Esophagus (tissue), 2 donors: ENCODE data around the gene CTNNA2. TPM values are rescaled to one million over a fixed set of nuclear protein-coding genes. Genes with fewer than 3 reads are reported as not detected.

Experiments
- H3K27ac ChIP-seq, 2 donors: one replicate each; pipeline ENCODE4 v1.5.1; 2013; ENCODE audit warnings: low read depth in 2 of 2, mild to moderate bottlenecking in 2 of 2, inconsistent platforms in 1 of 2, low read length in 1 of 2, moderate library complexity in 1 of 2
- H3K27me3 ChIP-seq, 2 donors: one replicate each; pipeline ENCODE4 v1.6.1; 2013; ENCODE audit warnings: low read length in 2 of 2, control low read depth in 1 of 2, mild to moderate bottlenecking in 1 of 2; ENCODE audit not compliant: insufficient read depth in 2 of 2, control insufficient read depth in 1 of 2
- H3K36me3 ChIP-seq, 2 donors: one replicate each; pipeline ENCODE4 v1.6.1; 2013; ENCODE audit warnings: low read length in 1 of 2; ENCODE audit not compliant: control insufficient read depth in 2 of 2, insufficient read depth in 2 of 2
- H3K4me1 ChIP-seq, 2 donors: one replicate each; pipeline ENCODE4 v1.6.1; 2013; ENCODE audit warnings: low read length in 1 of 2; ENCODE audit not compliant: control insufficient read depth in 2 of 2, insufficient read depth in 2 of 2
- H3K4me3 ChIP-seq, 2 donors: one replicate each; pipeline ENCODE4 v1.5.1; 2013; ENCODE audit warnings: low read length in 2 of 2, mild to moderate bottlenecking in 2 of 2, low read depth in 1 of 2, moderate library complexity in 1 of 2
- H3K9me3 ChIP-seq, 2 donors: one replicate each; pipeline ENCODE4 v1.6.1; 2013; ENCODE audit warnings: mild to moderate bottlenecking in 2 of 2, low read depth in 1 of 2, low read length in 1 of 2, moderate library complexity in 1 of 2; ENCODE audit not compliant: control insufficient read depth in 2 of 2, insufficient read depth in 1 of 2
- WGBS, 2 donors: extraction: QIAGEN DNeasy Blood & Tissue Kit; methylation state at CpG; one replicate each; pipeline ENCODE4 v1.1.7; 2013; 5-methylcytosine and 5-hydroxymethylcytosine counted together
- polyA plus RNA-seq, 2 donors: library from polyadenylated mRNA; stranded (reverse); fragments of 200-250 nt; gene quantifications; one replicate each; pipeline ENCODE4 v1.2.3, GENCODE V29; 2013
- donor health status: healthy with polysubstance abuse.
- donor health status: Bipolar disorder and iron deficiency.

Gene CTNNA2
- polyA plus RNA-seq, 2 donors: 0.02 TPM; not detected in 1

DNA sequence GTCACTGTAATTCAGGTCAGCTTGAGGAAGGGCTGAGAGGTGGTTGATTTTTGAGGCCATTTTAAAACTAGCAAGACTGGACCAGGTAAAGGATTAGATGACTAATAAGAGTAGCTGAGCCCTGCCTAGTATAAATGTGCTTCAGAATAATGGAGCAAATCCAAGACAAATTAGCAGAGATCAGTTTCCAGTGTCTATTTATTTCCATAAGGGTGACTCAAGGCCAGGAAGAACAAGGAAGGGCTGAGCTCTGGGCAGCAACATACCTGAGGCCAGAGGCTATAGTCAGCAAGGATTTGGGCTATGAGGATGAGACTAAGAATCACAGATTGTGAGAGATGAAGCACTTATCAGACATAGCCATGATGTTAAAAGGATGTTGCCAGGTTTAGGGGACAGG lies 1130.7 kb downstream of the CTNNA2 start:
- H3K9me3 ChIP-seq: no peaks in the 10 kb centered on the region
- no peaks in the 10 kb centered on the region for H3K36me3 ChIP-seq
- H3K27me3 ChIP-seq: no peaks in the 10 kb centered on the region
- no peak overlapping the region for H3K27ac ChIP-seq
- H3K4me3 ChIP-seq: no peak overlapping the region
- no peaks in the 10 kb centered on the region for H3K4me1 ChIP-seq

DNA sequence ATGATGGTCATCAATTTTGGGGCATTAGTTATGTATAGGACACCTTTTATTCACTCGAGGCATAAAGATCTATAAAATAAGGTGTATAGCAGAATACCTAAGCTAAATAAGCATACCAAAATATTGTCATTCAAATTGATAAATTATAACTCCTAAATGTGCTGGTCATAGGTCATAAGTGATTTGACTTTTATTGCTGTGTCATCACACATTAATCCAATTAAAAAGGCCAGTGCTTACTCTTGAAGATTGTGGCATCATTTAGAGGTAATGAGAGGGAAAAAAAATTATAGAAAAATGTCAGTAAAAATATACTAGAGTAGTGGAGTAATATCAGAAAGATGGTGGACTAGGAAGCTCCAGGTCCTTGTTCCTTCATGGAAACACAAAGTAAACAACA lies 1138.6 kb downstream of the CTNNA2 start:
- Histone ChIP-seq H3K9me3 (peaks cover 0 to 4% of the 10 kb centered on the region in 2 donors), H3K4me3 (no peak overlapping the region), H3K27ac (no peak overlapping the region), H3K4me1 (no peaks in the 10 kb centered on the region), H3K27me3 (no peaks in the 10 kb centered on the region), H3K36me3 (no peaks in the 10 kb centered on the region)
- 72 to 76% methylated on average over 1 of the region's 1 CpG for WGBS, 2 donors

DNA sequence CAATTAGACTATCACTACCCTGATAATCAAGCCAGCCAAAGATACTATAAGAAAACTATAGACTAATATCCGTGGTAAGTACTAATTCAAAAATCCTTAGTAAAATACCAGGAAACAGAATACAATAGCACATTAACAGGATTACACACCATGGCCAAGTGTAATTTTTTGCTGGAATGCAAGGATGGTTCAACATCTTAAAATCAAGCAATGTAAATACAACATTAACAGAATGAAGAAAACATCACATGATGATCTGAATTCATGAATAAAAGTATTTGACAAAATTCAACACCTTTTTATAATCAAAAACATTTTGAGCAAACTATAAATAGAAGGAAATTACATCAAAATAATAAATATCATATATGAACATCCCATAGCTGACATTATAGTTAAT lies 1142.4 kb downstream of the CTNNA2 start:
- WGBS, 2 donors: 90% methylated on average over 1 of the region's 1 CpG
- no peaks in the 10 kb centered on the region for H3K4me1 ChIP-seq

DNA sequence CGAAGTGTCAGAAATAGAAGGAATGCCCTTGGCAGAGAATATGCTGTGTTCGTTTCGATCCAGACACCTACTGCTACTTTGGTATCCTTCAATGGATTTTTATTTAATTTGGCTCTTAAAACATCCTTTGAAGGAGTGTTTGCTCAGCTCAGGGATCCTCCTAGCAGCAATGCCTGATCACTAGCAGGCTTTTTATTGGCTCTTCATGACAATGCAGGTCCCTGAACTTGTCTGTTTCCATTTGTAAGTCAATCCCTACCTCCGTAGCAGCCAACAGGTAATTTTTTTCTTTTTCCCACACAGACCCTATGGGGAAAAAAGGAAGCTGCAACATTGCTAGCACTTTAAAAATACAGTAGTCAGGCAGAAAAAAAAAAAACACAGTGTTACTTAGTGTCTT lies 1157.9 kb downstream of the CTNNA2 start:
- H3K36me3 ChIP-seq: no peaks in the 10 kb centered on the region
- no peak overlapping the region for H3K4me3 ChIP-seq
- H3K27me3 ChIP-seq: no peaks in the 10 kb centered on the region
- H3K27ac ChIP-seq: no peak overlapping the region
- no peaks in the 10 kb centered on the region for H3K4me1 ChIP-seq
- 44 to 56% methylated on average over 4 of the region's 4 CpGs for WGBS, 2 donors
- no peaks in the 10 kb centered on the region for H3K9me3 ChIP-seq

More for the DNA sequence above, 1142.4 kb downstream of the CTNNA2 start:
- H3K36me3 ChIP-seq: no peaks in the 10 kb centered on the region
- H3K27ac ChIP-seq: no peak overlapping the region
- H3K27me3 ChIP-seq: no peaks in the 10 kb centered on the region
- peaks cover 0 to 4% of the 10 kb centered on the region in 2 donors for H3K9me3 ChIP-seq
- no peak overlapping the region for H3K4me3 ChIP-seq

DNA sequence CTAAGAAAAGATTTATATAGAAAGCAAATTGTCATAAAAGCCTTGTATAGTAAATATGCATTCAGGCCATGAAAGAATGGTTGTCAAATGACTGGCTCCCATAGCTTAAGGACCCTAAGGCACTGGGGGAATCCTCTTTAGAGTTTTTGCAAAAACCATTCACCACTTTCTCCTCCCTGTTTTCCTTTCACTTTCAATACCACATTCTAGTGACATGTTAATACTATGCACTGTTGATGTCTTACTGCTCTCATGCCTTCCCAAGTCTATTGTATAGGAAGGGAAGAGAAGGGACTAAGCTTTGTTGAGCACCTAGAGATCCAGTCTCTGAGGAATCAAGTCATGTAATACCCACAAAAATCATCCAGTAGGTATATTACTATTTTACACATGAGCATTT lies 1174.7 kb downstream of the CTNNA2 start:
- Histone ChIP-seq H3K36me3 (no peaks in the 10 kb centered on the region), H3K27me3 (no peaks in the 10 kb centered on the region), H3K27ac (no peak overlapping the region), H3K4me3 (no peak overlapping the region), H3K9me3 (peaks cover 2 to 4% of the 10 kb centered on the region in 2 donors), H3K4me1 (no peaks in the 10 kb centered on the region)

DNA sequence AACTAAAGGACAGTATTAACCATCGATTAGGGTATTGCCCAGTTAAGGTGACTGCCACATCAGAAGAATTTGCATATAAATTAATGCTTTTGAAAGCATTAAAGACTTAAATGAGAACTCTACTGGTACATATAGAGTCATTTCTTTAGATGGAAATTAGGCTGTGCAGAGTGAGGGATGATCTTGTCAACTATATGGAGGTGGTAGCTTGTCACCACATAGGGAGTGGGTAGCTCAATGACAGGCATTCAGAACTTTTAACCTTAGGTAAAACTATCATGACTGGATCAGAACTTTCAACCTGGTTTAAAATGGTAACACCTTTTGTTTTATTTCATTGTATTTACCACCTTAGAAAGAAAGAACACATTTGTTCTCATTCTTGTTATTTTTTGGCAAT lies 1176.3 kb downstream of the CTNNA2 start:
- Histone ChIP-seq H3K27me3 (no peaks in the 10 kb centered on the region), H3K36me3 (no peaks in the 10 kb centered on the region), H3K27ac (no peak overlapping the region), H3K4me3 (no peak overlapping the region), H3K9me3 (peaks cover 0 to 2% of the 10 kb centered on the region in 2 donors), H3K4me1 (no peaks in the 10 kb centered on the region)
- 58 to 74% methylated on average over 1 of the region's 1 CpG for WGBS, 2 donors
